GM12878 (cell line): ENCODE results near the gene GSG1.

Source experiments
- FOXK2 ChIP-seq: fragments of 450-650 bp; IDR thresholded peaks from 2 replicates; pipeline ENCODE4 v1.6.1; 2017; ENCODE audit warnings: mild to moderate bottlenecking, moderate library complexity
- NFYB ChIP-seq: IDR thresholded peaks from 2 replicates; pipeline ENCODE4 v1.6.1; 2011; ENCODE audit warnings: low read depth, mild to moderate bottlenecking, low read length, improper control_type of control experiment, moderate library complexity; ENCODE audit not compliant: insufficient read depth
- RAD51 ChIP-seq: fragments of 450-650 bp; IDR thresholded peaks from 2 replicates; pipeline ENCODE4 v1.6.1; 2016; ENCODE audit warnings: moderate library complexity, mild to moderate bottlenecking, inconsistent platforms
- YY1 ChIP-seq: IDR thresholded peaks from 2 replicates; pipeline ENCODE4 v1.6.1; 2011; ENCODE audit warnings: low read depth, mild to moderate bottlenecking, low read length
- ZNF274 ChIP-seq: IDR thresholded peaks from one replicate; pipeline ENCODE4 v1.8.0; 2011; ENCODE audit not compliant: insufficient read length, insufficient read depth
- TF ChIP-seq, protein P1 (sequence below): IDR thresholded peaks from 2 replicates; pipeline ENCODE4 v1.6.1; 2012; ENCODE audit warnings: low read depth, low read length, improper control_type of control experiment

DNA sequence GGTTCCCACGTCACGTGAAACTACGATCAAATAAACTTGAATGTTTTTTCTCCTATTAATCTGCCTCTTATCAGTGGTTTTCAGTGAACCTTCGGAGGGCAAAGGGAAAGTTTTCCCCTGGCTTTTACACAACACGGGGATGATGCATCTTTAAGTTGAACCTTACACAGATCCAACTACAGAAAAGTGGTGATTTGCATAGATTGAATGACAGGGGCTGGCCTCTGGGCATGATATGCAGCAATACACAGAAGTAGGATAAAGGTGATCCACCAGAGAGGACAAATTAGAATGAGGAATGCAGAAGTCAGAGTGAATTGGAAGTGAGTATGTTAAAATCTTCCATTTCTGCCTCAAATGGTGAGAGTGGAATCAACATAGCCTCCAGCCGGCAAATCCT lies 11.6 kb downstream of the GSG1 start:
- no peak for TF ChIP-seq ZNF274
- TF ChIP-seq FOXK2, result no peak
- TF ChIP-seq NFYB, result no peak
- TF ChIP-seq, protein P1, sequence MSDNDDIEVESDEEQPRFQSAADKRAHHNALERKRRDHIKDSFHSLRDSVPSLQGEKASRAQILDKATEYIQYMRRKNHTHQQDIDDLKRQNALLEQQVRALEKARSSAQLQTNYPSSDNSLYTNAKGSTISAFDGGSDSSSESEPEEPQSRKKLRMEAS, result no peak
- no peak for TF ChIP-seq YY1
- TF ChIP-seq RAD51, result no peak
